Spinal cord (tissue), 10 donors: ENCODE results near the gene MRPL10. TPM values are rescaled to one million over a fixed set of nuclear protein-coding genes. Genes with fewer than 3 reads are reported as not detected.
A peak's percentile ranks its signal among the peaks of the same experiment; 100 is the strongest.

ENCODE experiments used
- DNase-seq, 6 donors: peaks; one replicate each; pipeline versions ENCODE4 v3.0.0 to v3.0.0-alpha.2; 2013 to 2015; ENCODE audit warnings: low spot score in 6 of 6, low read depth in 4 of 6
- H3K27ac ChIP-seq: one replicate; pipeline ENCODE4 v1.5.1; 2013; ENCODE audit warnings: low read depth, low read length, control low read depth
- H3K27me3 ChIP-seq: one replicate; pipeline ENCODE4 v1.6.1; 2013; ENCODE audit warnings: low read length; ENCODE audit not compliant: control insufficient read depth, insufficient read depth
- H3K36me3 ChIP-seq: one replicate; pipeline ENCODE4 v1.6.1; 2013; ENCODE audit warnings: low read length; ENCODE audit not compliant: control insufficient read depth, insufficient read depth
- H3K4me1 ChIP-seq: one replicate; pipeline ENCODE4 v1.6.1; 2013; ENCODE audit warnings: low read length; ENCODE audit not compliant: control insufficient read depth, insufficient read depth
- H3K4me3 ChIP-seq: one replicate; pipeline ENCODE4 v1.5.1; 2013; ENCODE audit warnings: low read depth, low read length, control low read depth
- H3K9me3 ChIP-seq: one replicate; pipeline ENCODE4 v1.6.1; 2013; ENCODE audit warnings: low read length; ENCODE audit not compliant: control insufficient read depth, insufficient read depth
- WGBS: methylation state at CpG from one replicate; pipeline ENCODE4 v1.1.5; 2013; ENCODE audit warnings: missing lambda C conversion rate; ENCODE audit not compliant: insufficient coverage; 5-methylcytosine and 5-hydroxymethylcytosine counted together
- polyA plus RNA-seq, 2 donors: library from polyadenylated mRNA; unstranded; fragments of 120-200 nt; gene quantifications; one replicate each; pipeline ENCODE4 v1.2.1, GENCODE V29; 2013; ENCODE audit not compliant: insufficient read length in 2 of 2
- total RNA-seq, 2 donors: library from RNA; depleted of rRNA in 1 of 2; stranded (reverse); fragments of 120-200 nt in 1 of 2; fragments of >200 nt in 1 of 2; gene quantifications; one replicate each; pipeline versions ENCODE4 v1.2.3 to v1.2.4, GENCODE V29; 2013 to 2014
- donor health status: healthy.

Gene MRPL10
- total and polyA plus RNA-seq, 4 donors: 10.6 to 40.8 (median 33.8) TPM

- 93% methylated on average over 22 of the region's 22 CpGs for WGBS
- no peaks in the 10 kb centered on the region for H3K9me3 ChIP-seq
- H3K27ac ChIP-seq: no peak overlapping the region
- no peaks in the 10 kb centered on the region for H3K27me3 ChIP-seq
- no peak overlapping the region for H3K4me3 ChIP-seq
- peaks cover 5% of the 10 kb centered on the region for H3K4me1 ChIP-seq
- peaks cover 78% of the 10 kb centered on the region for H3K36me3 ChIP-seq
- no peak for DNase-seq
These were observed 22.4 kb downstream of the MRPL10 start for GRCh38 chr17:47808830-47809480.

- no peak for DNase-seq
- Histone ChIP-seq H3K4me3 (no peak overlapping the region), H3K36me3 (peaks cover 71% of the 10 kb centered on the region), H3K9me3 (no peaks in the 10 kb centered on the region), H3K27me3 (no peaks in the 10 kb centered on the region), H3K4me1 (peaks cover 5% of the 10 kb centered on the region), H3K27ac (no peak overlapping the region)
- 94% methylated on average over 19 of the region's 20 CpGs for WGBS
These were observed 23.1 kb downstream of the MRPL10 start for GRCh38 chr17:47808036-47808829.

- peaks cover 63% of the 10 kb centered on the region for H3K36me3 ChIP-seq
These were observed 23.9 kb downstream of the MRPL10 start for GRCh38 chr17:47807421-47807820.

GRCh38 chr17:47806913-47807255 is 24.5 kb downstream of the MRPL10 start:
- DNase-seq: peak in 1 of 6 donors; percentile 18
- H3K27ac ChIP-seq: no peak overlapping the region
- peaks cover 57% of the 10 kb centered on the region for H3K36me3 ChIP-seq
- H3K9me3 ChIP-seq: no peaks in the 10 kb centered on the region
- H3K4me1 ChIP-seq: peaks cover 5% of the 10 kb centered on the region
- H3K4me3 ChIP-seq: no peak overlapping the region
- WGBS: 91% methylated on average over 9 of the region's 9 CpGs
- H3K27me3 ChIP-seq: no peaks in the 10 kb centered on the region

More at GRCh38 chr17:47807421-47807820, 23.9 kb downstream of the MRPL10 start:
- H3K4me1 ChIP-seq: peaks cover 5% of the 10 kb centered on the region
- no peaks in the 10 kb centered on the region for H3K27me3 ChIP-seq
- 81% methylated on average over 5 of the region's 11 CpGs for WGBS
- DNase-seq: no peak
- no peak overlapping the region for H3K4me3 ChIP-seq
- H3K27ac ChIP-seq: no peak overlapping the region
- H3K9me3 ChIP-seq: no peaks in the 10 kb centered on the region

GRCh38 chr17:47806026-47806912 is 25.1 kb downstream of the MRPL10 start:
- Histone ChIP-seq H3K4me1 (peaks cover 2% of the 10 kb centered on the region), H3K27ac (no peak overlapping the region)

GRCh38 chr17:47804461-47804860 is 26.9 kb downstream of the MRPL10 start:
- WGBS: 53% methylated on average over 2 of the region's 3 CpGs
- DNase-seq: no peak
- no peaks in the 10 kb centered on the region for H3K9me3 ChIP-seq
- no peak overlapping the region for H3K4me3 ChIP-seq
- peaks cover 35% of the 10 kb centered on the region for H3K36me3 ChIP-seq
- no peak overlapping the region for H3K27ac ChIP-seq
- no peaks in the 10 kb centered on the region for H3K4me1 ChIP-seq
- peaks cover 9% of the 10 kb centered on the region for H3K27me3 ChIP-seq

More at GRCh38 chr17:47806026-47806912, 25.1 kb downstream of the MRPL10 start:
- Histone ChIP-seq H3K4me3 (no peak overlapping the region), H3K36me3 (peaks cover 51% of the 10 kb centered on the region), H3K9me3 (no peaks in the 10 kb centered on the region), H3K27me3 (peaks cover 3% of the 10 kb centered on the region)
- WGBS: 81% methylated on average over 13 of the region's 16 CpGs
- DNase-seq: no peak

GRCh38 chr17:47803751-47804150 is 27.6 kb downstream of the MRPL10 start:
- H3K27me3 ChIP-seq: peaks cover 9% of the 10 kb centered on the region
- DNase-seq: no peak
- WGBS: 63% methylated on average over 6 of the region's 6 CpGs
- H3K9me3 ChIP-seq: no peaks in the 10 kb centered on the region
- no peak overlapping the region for H3K27ac ChIP-seq
- H3K4me3 ChIP-seq: no peak overlapping the region
- H3K4me1 ChIP-seq: no peaks in the 10 kb centered on the region
- peaks cover 27% of the 10 kb centered on the region for H3K36me3 ChIP-seq

GRCh38 chr17:47803201-47803600 is 28.1 kb downstream of the MRPL10 start:
- peaks cover 22% of the 10 kb centered on the region for H3K36me3 ChIP-seq
- no peak overlapping the region for H3K27ac ChIP-seq
- peaks cover 9% of the 10 kb centered on the region for H3K27me3 ChIP-seq
- no peak for DNase-seq
- WGBS: 47% methylated on average over 4 of the region's 5 CpGs
- H3K4me3 ChIP-seq: no peak overlapping the region
- H3K4me1 ChIP-seq: no peaks in the 10 kb centered on the region
- no peaks in the 10 kb centered on the region for H3K9me3 ChIP-seq

GRCh38 chr17:47802341-47803022 is 28.9 kb downstream of the MRPL10 start:
- no peaks in the 10 kb centered on the region for H3K9me3 ChIP-seq
- WGBS: 34% methylated on average over 9 of the region's 9 CpGs
- no peak overlapping the region for H3K4me3 ChIP-seq
- peaks cover 15% of the 10 kb centered on the region for H3K36me3 ChIP-seq
- H3K27ac ChIP-seq: no peak overlapping the region
- peaks cover 11% of the 10 kb centered on the region for H3K27me3 ChIP-seq
- H3K4me1 ChIP-seq: no peaks in the 10 kb centered on the region
- DNase-seq: peak in 2 of 6 donors; percentile 51 to 82
